Measurements from ENCODE around the gene TMOD2. TPM values are rescaled to one million over a fixed set of nuclear protein-coding genes. Genes with fewer than 3 reads are reported as not detected.

TMOD2 gene
- total RNA-seq, 6 donors from 2014 or later: 5.6 to 13.8 (median 10.9) TPM

DNA sequence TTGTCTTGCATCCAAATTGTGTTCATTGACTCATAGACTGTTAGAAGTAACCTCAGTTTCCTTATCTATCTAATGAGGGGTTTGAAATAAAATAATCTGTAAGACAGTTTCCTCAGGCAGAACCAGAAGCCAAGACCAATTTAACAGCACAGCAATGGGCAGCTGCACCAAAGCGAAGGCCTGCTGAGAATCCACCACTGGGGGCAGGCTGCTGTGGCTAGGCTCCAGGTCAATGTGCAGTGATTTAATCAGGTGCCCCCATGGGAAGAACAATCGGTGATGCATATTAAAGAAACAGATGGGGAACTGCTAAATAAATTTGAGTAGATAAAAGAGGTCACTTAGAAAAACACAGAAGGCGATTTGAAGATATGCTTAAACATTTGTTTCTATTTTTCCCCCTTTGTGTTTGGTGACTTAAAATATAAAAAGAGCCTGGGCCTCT lies 50.0 kb downstream of the TMOD2 start:
- WGBS, 2 donors: 63% methylated on average over 3 of the region's 3 CpGs

DNA sequence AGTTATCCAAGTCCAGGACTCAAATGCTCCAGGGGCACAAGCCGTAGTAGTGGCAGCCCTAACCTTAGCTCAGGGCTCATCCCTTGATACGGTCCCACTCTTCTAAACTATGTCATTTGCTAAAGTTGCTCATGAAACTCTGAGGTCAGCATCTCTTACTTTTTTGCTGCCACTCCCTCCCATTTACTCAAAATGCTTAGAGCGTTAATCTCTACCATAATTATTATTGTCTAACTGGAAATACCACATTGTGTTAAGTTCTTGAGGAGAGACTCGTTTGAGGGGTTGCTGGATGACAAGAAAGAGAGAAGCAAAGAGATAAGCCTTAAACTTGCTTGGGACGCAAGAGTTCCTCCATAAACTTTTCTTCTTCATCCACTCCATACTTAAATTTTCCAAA lies 51.2 kb downstream of the TMOD2 start:
- TF ChIP-seq POLR2A (IDR thresholded peaks at IDR 0.05): no peak
- TF ChIP-seq, protein P1, sequence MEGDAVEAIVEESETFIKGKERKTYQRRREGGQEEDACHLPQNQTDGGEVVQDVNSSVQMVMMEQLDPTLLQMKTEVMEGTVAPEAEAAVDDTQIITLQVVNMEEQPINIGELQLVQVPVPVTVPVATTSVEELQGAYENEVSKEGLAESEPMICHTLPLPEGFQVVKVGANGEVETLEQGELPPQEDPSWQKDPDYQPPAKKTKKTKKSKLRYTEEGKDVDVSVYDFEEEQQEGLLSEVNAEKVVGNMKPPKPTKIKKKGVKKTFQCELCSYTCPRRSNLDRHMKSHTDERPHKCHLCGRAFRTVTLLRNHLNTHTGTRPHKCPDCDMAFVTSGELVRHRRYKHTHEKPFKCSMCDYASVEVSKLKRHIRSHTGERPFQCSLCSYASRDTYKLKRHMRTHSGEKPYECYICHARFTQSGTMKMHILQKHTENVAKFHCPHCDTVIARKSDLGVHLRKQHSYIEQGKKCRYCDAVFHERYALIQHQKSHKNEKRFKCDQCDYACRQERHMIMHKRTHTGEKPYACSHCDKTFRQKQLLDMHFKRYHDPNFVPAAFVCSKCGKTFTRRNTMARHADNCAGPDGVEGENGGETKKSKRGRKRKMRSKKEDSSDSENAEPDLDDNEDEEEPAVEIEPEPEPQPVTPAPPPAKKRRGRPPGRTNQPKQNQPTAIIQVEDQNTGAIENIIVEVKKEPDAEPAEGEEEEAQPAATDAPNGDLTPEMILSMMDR (IDR thresholded peaks at IDR 0.05): no peak
- TF ChIP-seq POLR2AphosphoS5 (IDR thresholded peaks at IDR 0.05): no peak
- TF ChIP-seq EP300 (IDR thresholded peaks at IDR 0.05): no peak
- Histone ChIP-seq H3K36me3 (peaks cover 0 to 23% (median 3%) of the 10 kb centered on the region in 4 donors), H3K4me3 (no peak overlapping the region), H3K4me1 (peaks cover 0 to 11% (median 5%) of the 10 kb centered on the region in 4 donors), H3K9me3 (no peaks in the 10 kb centered on the region), H3K27me3 (no peaks in the 10 kb centered on the region), H3K27ac (no peak overlapping the region)
- ATAC-seq (ENCODE audit: low FRiP score in 2 of 2) (no peak), DNase-seq (no peak)
- 85 to 88% methylated on average over 5 of the region's 5 CpGs for WGBS, 2 donors

More for the DNA sequence above, 50.0 kb downstream of the TMOD2 start:
- no peak overlapping the region for H3K4me3 ChIP-seq
- H3K36me3 ChIP-seq: peaks cover 0 to 15% (median 0%) of the 10 kb centered on the region in 4 donors
- no peak for TF ChIP-seq EP300 (IDR thresholded peaks at IDR 0.05)
- TF ChIP-seq, protein P1 (IDR thresholded peaks at IDR 0.05): peak in 2 of 6 experiments; percentile 29 to 34
- peaks cover 0 to 11% (median 5%) of the 10 kb centered on the region in 4 donors for H3K4me1 ChIP-seq
- no peak for DNase-seq
- ATAC-seq (ENCODE audit: low FRiP score in 2 of 2): peak in 1 of 2 donors; percentile 35
- H3K9me3 ChIP-seq: no peaks in the 10 kb centered on the region
- no peaks in the 10 kb centered on the region for H3K27me3 ChIP-seq
- H3K27ac ChIP-seq: no peak overlapping the region

DNA sequence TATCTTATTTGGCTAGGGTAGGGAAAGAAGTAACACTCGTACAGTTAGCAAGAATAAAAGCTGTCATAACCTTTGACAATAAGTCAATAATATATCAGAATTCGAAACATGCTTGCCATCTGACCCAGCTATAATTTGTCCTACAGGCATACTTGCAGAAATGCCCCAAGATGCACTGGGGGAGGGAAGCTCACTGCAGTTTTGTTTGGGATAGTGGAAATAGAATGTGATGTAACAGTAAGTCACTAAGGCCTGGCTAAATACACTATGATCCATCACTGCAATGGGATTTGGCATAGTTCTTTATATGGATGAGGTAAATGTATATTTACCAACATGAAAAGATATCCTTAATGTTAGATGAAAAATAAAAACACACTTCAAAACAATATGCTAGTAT lies 52.6 kb downstream of the TMOD2 start:
- WGBS, 2 donors: 92 to 93% methylated on average over 2 of the region's 2 CpGs
- TF ChIP-seq, protein P1 (IDR thresholded peaks at IDR 0.05): no peak
- no peak for TF ChIP-seq POLR2AphosphoS5 (IDR thresholded peaks at IDR 0.05)
- no peak for TF ChIP-seq POLR2A (IDR thresholded peaks at IDR 0.05)
- no peak for TF ChIP-seq EP300 (IDR thresholded peaks at IDR 0.05)
- H3K27ac ChIP-seq: no peak overlapping the region
- H3K27me3 ChIP-seq: no peaks in the 10 kb centered on the region
- no peak for ATAC-seq (ENCODE audit: low FRiP score in 2 of 2)
- peaks cover 0 to 9% (median 3%) of the 10 kb centered on the region in 4 donors for H3K4me1 ChIP-seq
- peaks cover 0 to 18% (median 5%) of the 10 kb centered on the region in 4 donors for H3K36me3 ChIP-seq
- no peak for DNase-seq
- no peaks in the 10 kb centered on the region for H3K9me3 ChIP-seq
- no peak overlapping the region for H3K4me3 ChIP-seq

DNA sequence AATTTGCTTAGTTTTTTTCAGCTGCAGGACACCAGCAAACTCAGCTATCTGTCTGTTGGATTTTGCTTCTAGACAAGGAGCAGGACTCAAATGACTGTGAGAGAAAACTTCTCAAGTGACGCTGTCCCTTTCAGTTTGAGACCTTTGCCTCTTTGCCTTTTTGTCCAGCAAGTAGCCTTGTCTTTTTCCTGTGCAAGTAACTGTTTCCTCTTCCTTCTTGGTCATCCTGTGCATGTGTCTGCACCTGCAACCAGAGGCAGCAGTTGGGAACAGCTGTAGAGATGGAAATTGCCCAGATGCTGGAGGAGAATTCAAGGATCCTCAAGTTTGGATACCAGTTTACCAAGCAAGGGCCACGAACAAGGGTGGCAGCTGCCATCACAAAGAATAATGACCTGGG lies 54.7 kb downstream of the TMOD2 start:
- Histone ChIP-seq H3K4me3 (no peak overlapping the region), H3K9me3 (no peaks in the 10 kb centered on the region), H3K36me3 (peaks cover 0 to 21% (median 5%) of the 10 kb centered on the region in 4 donors), H3K27ac (no peak overlapping the region), H3K4me1 (no peaks in the 10 kb centered on the region), H3K27me3 (no peaks in the 10 kb centered on the region)
- DNase-seq (no peak), ATAC-seq (ENCODE audit: low FRiP score in 2 of 2) (no peak)
- WGBS, 2 donors: 72 to 74% methylated on average over 2 of the region's 2 CpGs
- TF ChIP-seq EP300 (IDR thresholded peaks at IDR 0.05) (no peak), POLR2AphosphoS5 (IDR thresholded peaks at IDR 0.05) (no peak)

DNA sequence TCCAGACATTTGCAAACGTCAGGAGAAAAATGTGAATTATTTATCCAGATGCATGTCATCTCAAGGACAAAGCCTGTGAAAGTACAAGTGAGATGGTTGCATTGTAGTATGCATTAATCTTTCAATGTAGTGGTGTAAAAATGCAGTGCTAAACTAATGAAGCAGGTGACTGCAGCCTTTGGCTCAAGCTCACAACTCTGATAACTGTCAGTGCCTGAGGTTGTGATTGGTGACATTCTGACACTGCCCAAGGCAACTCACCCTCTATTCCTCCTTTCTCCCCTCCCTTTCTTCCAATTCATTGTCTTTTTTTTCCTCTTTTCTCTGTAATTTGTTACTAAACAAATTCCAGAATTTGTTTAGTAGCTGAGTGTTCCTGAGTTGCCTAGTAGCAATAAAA lies 58.1 kb downstream of the TMOD2 start:
- no peak overlapping the region for H3K4me3 ChIP-seq
- no peak for ATAC-seq (ENCODE audit: low FRiP score in 2 of 2)
- no peaks in the 10 kb centered on the region for H3K9me3 ChIP-seq
- no peaks in the 10 kb centered on the region for H3K27me3 ChIP-seq
- H3K4me1 ChIP-seq: no peaks in the 10 kb centered on the region
- 59 to 76% methylated on average over 1 of the region's 1 CpG for whole genome bisulfite sequencing, 2 donors
- no peak for TF ChIP-seq POLR2AphosphoS5 (IDR thresholded peaks at IDR 0.05)
- TF ChIP-seq, protein P1 (IDR thresholded peaks at IDR 0.05): no peak
- TF ChIP-seq EP300 (IDR thresholded peaks at IDR 0.05): no peak
- no peak for TF ChIP-seq POLR2A (IDR thresholded peaks at IDR 0.05)
- H3K27ac ChIP-seq: no peak overlapping the region
- no peak for DNase-seq
- peaks cover 0 to 21% (median 5%) of the 10 kb centered on the region in 4 donors for H3K36me3 ChIP-seq
